DOHH2 (cell line): Measurements from ENCODE around the gene WNK4.

Source experiments
- CTCF ChIP-seq: fragments of 200-600 bp; sonication (generic); IDR thresholded peaks from one replicate; pipeline ENCODE4 v1.5.1; 2014; ENCODE audit warnings: antibody characterized with exemption, mild to moderate bottlenecking, low read depth, low read length; ENCODE audit not compliant: poor library complexity, severe bottlenecking
- EZH2phosphoT487 ChIP-seq: fragments of 200-600 bp; sonication (generic); IDR thresholded peaks from 2 replicates; pipeline ENCODE4 v1.6.1; 2017; ENCODE audit warnings: borderline replicate concordance, mild to moderate bottlenecking, antibody characterized with exemption, low read length, moderate library complexity, mixed read lengths

- TF ChIP-seq CTCF, result no peak
- TF ChIP-seq EZH2phosphoT487, result no peak
Measured at GRCh38 chr17:42832934-42833766, 52.7 kb downstream of the WNK4 start, which contains the start of gene PSME3.
